ENCODE measurements around the gene FKBP4.

FKBP4 gene

DNA sequence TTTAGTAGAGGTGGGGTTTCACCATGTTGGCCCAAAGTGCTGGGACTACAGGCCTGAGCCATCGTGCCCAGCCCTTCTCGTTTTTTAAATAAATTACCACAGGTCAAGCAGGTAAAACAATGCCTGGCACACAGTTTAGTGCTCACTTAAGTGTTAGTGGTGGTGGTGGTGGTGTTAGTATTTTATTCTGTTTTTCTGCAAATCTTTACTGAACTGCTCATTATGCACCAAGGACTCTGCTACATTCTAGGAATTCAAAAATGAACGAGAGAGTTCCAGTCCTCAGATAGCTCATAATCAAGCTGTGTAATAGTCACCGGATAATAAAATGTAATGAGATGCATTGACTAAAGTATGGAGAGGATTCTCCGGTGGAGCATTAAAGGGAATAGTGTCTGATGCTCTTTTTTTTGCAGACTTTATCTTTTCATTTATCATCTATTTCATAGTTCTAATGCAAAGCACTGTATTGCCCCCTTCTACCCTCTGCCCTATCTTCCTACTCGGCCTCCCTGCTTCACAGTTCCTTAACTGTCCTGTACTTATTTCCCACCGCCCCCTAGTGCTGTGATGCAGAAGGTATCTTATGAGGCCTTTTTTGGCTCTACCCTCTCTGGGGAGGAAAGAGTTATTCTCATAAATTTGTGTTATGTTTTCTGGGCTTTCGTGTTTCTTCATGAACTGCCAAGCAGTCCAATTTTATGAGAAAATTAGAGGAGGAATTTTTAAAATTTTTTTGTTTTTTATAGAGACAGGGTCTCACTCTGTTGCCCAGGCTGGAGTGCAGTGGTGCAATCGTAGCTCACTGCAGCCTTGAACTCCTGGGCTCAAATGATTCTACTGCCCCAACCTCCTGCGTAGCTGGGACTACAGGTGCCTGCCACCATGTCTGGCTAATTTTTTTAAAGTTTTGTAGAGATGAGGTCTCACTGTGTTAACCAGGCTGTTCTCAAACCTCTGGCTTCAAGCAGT lies 18.7 kb downstream of the FKBP4 start:
- peak; percentile 70 for DNase-seq

DNA sequence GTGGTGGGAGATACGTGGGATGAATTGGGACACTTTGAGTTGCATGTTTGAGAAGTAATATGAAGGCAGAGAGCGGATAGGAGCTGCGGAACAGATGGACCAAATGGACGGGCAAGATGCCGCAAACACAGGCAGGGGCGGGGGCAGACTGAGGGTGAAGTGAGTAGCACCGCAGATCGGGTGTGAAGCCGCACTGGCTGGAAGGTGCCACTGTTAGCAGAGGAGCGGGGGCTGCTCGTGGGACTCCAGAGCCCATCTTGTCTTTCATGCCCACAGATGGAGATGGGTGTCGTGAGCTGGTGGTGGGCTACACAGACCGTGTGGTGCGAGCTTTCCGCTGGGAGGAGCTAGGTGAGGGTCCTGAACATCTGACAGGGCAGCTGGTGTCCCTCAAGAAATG lies 25.0 kb downstream of the FKBP4 start:
- no peak for DNase-seq

DNA sequence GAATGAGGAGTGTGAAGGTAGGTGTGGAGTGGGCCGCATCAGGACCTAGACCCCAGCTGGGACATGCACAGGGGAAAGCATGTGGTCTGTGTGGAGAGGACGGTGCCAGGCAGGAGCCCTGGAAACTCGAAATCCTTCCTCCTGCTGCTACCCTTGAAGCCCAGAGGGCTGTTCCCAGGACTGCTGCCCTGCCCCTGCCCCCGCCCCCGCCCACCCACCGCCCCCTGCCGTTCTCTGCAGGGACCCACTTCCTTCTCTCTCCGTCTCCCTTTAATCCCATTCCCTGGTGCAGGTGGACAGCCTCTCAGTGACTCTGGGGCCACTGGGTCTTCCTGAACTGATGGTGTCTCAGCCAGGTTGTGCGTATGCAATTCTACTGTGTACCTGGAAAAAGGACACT lies 25.7 kb downstream of the FKBP4 start:
- DNase-seq: no peak

DNA sequence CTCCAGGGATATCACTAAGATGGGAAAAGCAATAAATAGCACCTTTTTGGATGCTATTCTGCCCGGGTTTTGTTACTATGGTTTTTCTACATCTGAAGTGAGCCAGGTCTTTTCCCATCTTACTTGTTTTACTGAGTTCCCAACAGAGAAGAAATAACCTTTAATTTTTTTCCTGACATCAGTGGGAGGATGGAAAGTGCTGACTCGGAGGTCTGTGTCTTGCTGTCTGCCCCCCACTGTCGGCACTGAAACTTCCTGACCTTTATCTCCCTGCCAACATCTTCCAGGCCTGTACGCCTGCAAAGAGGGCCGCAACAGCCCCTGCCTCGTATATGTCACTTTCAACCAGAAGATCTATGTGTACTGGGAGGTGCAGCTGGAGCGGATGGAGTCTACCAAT lies 28.7 kb downstream of the FKBP4 start:
- DNase-seq: no peak

DNA sequence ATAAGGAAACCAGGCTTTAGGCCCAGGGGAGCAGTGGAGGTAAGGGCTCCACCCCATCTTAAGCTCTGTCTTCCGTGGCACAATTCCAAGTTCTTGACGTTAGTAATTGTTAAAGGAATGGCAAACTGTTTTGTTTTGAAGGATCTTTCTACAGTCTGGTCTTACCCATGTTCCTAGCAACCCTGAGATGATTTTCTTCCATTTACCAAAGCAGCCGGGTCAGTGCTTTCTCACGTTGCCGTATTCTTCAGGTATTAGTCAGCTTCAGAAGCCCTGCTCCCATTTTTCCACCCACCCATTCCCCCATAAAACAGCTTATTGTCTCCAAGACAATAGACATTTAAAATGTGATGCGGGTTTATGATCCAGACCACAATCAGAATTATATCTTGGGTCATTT lies 29.8 kb downstream of the FKBP4 start:
- no peak for DNase-seq

DNA sequence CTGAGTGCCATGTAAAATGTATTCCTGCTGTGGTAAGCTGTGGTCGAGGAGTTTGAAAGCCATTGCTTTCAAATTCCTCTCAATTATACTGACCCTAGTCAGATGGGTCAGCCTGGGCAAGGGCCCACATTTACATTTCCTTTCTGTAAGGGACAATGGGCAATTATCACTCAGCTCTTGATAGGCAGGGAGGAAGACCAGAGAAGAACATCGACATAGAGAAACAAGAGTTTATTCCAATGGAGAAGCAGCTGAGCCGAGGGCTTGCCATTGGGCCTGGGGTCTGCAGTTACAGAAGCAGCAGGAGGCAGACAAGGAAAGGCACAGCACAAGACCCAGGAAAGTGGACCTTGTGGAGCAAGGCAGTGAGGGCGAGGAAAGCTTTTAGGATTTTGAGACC lies 30.4 kb downstream of the FKBP4 start:
- no peak for DNase-seq

DNA sequence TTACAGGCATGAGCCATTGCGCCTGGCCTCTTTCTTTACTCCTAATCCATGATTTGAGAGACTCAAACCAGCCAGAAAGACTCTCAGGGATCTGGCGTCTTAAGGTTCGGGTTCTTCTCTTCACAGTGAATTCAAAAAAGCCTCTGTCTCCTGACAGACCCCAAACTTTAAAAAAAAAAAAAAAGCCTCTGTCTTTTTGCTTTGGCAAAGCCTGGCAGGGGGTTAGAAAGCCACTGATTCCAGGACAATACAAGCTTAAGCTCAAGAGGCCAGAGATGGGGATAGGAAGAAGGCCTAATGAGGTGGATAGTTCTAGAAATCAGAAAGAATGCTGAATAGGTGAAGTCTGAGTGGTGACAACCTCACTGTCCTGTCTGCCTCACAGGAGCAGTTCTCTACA lies 31.3 kb downstream of the FKBP4 start:
- DNase-seq: no peak

DNA sequence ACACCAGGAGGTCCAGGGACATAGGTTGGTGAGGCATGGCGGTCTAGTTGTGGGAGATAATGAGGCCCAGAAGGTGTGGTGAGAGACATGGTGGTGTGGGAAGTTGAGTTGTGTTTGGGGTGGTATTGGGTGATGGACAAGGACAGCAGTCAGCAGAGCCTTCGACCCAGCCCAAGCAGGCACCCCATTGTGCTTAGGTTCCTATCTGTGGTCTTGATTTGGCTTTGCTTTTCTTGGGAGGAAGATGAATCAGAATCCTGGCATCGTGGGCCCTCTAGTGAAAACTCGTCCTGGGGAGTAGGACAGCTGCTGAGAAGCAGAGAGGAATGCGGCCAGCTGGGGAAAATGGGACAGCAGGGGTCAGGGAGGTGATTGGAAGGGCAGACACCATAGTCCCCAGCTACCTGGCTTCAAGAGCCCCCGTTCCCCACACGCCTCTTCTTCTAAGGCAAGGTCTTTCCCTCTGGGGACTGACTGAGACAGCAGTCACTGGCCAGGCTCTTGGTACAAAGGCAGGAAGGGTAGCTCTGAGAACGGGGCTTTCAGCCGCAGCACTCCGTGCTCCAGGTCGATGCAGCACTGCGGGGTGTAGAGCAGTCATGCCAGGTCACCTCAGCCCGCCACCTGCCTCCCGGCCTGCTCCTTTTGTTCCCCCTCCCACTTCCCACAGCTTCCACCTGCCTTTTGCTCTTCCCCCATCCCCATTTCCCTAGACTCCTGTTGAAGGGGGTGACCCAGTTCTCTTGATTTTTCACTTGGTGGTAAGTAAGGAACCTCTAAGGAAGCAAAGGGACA lies 32.1 kb downstream of the FKBP4 start:
- DNase-seq: no peak

DNA sequence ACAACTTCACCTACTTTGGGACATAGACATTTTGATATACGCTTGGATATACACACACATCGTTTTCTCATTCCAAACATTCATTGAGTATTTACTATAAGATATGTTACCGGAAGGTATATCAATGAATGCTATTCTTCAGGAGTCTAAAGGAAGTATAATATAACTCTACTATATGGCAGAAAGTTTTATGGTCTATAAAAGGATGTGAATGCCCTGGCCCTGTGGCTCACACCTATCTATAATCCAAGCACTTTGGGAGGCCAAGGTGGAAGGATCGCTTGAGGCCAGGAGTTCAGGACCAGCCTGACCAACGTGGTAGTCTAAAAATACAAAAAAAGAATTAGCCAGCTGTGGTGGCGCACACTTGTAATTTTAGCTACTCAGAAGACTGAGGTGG lies 34.5 kb downstream of the FKBP4 start:
- no peak for DNase-seq

DNA sequence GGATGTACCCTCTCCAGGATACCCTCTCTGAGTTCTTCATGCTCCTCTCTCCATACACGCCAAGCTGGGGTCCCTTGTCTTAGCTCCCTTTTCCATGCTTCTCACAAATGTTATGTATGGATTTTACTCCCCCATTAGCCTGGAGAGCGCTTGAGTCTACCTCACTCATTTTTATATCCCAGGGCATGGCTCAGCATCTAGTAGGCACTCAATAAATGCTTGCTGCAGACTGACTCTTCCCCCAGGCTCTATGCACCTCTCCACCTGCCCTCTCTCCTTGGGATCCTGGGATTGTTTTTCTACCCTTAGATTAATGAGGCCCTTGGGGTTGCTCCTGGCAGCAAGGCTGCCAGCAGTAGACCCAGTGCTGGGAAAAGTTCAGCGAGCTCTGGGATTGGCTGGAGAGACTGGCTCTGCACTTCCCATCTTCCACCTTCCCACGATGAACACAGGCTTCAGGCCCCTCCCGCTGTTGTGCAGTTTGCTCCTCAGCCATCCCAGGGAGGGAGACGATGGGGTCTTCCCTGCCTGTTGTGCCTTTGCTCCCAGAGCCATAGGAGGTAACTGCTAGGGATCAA lies 37.9 kb downstream of the FKBP4 start:
- DNase-seq: no peak

DNA sequence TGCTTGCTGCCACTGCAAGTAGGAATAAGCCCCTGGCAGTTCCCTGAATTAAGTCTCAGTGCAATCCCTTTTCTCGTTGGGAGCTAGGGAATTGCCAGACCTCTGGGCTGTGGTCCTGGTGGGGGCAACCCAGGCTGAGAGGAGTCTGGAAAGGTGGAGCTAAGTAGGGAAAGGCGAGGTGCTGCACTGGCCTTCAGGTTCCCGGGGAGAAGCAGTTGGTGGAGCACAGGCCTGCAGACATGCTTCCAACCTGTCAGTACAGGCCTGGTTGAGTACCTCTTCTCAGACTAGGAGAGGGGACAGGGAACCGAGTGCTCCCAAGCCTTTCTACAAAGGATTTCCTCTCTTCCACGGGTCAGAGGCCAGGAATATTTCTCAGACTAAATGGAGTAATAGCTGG lies 38.6 kb downstream of the FKBP4 start:
- no peak for DNase-seq

DNA sequence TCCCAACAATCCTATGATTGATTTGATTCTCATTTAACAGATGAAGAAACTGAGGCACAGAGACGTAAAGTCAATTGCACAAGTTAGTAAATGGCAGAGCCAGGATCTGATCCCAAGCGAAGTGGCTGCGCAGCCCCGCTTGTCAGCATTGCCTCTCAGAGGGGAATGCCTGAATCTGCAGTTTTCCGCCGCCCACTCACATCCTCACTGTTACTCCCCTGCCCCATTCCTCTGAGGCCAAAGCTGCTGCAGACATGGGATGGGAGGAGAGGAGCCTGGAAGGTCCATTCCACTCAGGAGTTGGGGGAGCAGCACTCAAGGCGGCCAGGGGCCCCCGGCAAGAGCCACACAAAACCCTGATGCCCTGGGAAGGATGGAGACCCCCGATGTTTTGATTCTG lies 39.0 kb downstream of the FKBP4 start:
- DNase-seq: no peak

DNA sequence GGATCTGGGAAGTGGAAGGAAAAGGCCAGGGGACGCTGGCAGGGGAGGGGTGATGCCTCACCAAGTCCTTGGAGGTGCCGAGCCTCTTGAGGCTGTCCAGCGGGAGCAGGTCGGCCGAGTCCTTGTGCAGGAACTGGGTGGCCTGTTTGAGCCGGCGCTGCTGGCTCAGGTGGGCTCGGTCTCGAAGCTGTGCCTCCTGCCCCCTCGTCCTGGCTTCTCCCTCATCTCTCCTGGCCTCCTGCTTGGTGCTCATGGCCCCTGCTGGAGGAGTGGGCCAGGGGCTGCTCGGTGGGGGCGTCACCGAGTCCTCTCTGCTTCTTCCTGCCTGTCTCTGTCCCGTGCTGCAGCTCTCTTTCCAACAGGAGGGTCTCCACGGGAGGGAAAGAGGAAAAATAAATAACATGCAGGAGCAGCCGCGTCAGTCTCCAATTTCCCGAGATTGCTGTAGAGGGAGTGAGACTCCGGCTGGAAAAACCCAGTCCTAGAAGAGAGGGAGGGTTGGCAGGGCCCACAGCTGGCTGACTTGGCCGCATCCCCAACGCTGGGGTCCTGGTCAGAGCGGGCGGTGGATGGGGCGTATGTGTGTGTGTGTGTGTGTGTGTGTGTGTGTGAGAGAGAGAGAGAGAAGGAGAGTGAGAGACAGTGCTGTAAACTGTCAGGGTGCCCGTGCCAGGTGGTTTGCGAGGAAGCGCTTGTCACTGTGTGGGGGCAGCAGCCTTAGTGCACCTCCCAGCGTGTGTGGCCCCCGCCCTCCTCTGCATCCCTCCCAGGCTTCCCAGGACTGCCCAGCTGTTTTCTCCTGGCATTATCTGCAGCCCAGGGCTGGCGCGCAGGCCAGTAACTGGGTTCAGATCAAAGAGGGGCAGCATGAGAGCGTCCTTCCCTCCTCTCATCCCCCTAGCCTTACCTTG lies 40.1 kb downstream of the FKBP4 start, which contains the start of gene NRIP2:
Gene NRIP2 (minus strand): TSS at position 455 of the 911 bp plus-strand sequence. CDS start 52 bp downstream, at position 403.
- no peak for DNase-seq

DNA sequence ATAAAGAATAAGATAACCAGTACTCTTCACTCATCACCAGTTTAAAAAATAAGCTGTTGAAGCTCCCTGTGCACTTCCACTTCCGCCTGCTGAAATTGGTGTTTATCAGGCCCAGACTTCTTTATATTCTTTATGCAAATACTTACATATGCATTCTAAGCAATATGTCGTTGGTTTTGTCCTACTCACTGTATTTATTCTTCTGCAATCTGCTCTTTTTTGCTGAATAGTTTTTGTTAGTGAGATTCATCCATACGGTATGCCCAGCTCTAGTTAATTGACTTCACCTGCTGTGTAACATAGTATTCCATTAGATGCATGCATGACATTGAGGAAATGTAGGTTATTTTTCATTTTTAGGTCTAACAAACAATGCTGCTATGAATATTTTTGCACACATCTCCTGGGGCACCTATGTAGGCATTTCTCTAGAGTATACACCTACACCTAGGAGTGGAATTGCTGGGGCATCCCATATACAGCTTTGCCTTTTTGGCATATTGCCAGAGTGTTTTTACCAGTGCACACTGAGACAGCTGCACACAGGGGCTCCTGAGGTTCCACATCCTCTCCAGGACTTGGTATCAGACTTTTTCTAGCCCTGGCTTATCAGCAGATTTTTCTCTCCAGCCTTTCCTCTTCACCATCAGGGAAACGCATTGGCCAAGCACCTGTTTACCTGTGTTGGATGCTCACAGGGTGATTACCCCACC lies 41.1 kb downstream of the FKBP4 start:
- no peak for DNase-seq

DNA sequence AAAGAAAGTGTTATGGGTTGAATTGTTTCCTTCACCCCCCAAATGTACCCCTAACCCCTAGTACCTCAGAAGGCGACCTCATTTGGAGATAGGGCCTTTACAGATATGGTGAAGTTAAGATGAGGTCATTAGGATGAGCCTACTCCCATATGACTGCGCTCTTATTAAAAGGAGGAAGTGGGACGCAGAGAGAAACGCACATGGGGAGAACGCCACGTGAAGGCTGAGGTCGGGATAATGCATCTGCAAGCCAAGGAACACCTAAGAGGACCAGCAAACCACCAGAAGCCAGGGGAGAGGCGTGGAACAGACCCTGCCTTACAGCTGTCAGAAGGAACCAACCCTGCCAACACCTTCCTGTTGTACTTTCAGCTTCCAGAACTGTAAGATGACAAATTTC lies 41.8 kb downstream of the FKBP4 start:
- no peak for DNase-seq

DNA sequence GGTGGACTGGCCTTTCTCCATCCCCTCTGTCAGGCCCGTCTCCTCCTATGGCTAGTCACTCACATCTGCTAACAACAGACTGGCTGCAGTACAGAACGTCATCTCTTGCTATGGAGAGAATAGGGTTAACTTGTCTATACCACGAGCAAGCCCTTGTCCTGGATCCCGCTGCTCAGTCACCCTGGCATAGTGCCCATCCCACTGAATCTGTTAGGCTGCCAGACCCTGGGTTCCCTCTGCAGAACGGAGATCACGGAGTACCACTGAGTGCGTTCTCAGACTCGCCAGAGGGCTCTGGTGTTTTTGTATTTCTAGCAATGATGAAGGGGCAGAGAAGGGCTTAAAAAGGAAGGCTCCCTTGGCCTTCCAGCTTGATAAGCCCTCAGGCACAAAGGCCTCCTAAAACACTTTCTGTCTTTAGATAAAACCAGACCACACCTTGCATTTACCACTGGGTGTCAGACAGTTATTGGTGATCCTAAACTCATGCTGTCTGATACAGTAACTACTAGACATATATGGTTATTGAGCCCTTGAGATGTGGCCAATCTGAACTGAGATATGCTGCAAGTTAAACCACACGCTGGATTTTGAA lies 46.4 kb downstream of the FKBP4 start:
- no peak for DNase-seq

DNA sequence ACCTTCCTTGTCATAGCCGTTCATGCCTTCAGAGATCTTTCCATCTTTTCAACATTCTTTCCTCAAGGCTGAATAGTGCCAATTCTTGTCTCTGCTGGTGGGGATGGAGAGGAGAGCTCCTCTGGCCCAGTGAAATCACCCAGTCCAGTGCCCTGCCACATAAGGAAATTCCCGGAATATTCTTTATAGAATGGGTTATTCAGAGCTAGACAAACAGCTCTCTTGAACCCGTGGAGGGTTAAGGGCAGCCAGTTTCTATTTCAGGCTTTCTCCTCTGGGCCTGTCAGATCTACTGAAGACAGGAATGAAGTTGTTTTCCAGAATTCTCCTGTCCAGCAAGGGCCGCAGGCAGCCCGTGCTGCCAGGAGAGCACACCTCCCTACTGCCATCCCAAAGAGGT lies 48.2 kb downstream of the FKBP4 start:
- DNase-seq: no peak

DNA sequence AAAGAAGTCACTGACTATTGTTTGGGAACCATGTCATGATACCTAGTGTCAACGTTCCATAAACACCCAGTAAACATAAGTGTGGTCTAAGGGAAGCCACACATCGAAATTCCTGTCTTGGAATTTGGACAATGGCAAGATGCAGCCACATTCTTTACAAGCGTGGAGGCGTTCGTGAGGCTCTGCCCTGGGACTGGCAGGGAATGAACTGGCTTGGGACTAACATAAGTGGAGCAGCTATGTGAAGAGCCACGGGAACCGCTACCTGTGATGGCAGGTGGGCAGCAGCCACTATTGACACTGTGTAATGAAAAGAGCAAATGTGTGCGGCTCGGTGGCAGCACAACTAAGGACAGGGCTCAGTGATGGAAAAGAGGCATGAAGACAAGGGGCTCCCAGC lies 50.0 kb downstream of the FKBP4 start:
- DNase-seq: no peak

DNA sequence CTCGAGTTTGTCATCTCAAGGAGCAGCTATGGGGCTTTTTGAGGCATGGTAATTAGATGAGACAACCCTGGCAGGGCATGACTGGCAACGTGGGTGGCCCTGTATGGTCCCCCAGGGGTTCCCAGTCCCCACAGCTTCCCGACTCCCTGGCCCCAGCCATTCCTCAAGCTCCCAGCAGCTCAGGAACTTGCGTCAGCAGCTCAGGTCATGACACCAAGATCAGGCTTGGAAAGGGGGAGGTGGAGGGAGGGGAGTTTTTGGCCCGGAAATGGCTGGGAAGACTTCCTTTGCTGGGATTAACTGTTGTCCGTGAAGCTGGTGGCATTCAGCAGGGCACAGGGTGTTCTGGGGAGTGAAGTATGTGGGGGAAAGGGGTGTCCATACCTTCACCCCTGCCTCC lies 50.5 kb downstream of the FKBP4 start:
- DNase-seq: no peak

DNA sequence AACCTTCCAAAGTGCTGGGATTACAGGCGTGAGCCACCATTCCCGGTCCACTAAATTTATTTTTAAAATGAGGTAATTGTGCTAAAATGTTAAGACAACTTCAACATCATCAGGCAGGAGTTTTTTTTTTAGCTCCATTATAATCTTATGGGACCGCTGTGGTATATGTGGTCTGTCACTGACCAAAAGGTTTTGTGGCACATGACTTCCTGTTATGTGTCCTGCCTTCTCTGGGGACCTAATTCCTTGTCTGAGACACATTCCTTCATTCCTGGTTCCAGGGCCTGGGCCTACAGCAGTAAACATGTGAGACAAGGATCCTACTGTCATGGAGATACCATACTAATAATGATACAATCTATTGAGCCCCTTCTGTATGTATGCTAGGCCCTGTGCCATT lies 57.2 kb downstream of the FKBP4 start:
- DNase-seq: no peak

DNA sequence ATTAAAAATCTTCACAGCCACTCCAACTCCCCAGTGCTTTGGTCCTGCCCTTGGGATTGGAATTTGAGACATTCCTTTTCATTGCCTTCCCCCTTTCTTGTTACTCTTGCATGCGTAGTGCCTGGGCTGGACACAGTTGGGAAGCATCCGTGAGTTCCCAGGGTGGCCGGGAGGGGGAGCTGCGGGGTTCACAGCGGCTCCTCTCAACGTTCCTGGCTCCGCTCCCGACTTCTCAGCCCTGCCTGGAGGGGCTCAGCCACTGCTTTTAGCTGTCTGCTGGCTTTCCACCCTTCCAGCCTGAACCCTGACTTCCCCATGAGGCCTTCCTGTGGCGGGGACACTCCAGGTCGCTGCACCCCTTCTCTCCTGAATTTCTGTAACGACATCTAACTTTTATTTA lies 58.9 kb downstream of the FKBP4 start:
- DNase-seq: peak; percentile 38

All from amniotic stem cell (primary cell).